WTC11 (cell line): Measurements from ENCODE around the gene HSBP1L1. TPM values are rescaled to one million over a fixed set of nuclear protein-coding genes. Genes with fewer than 3 reads are reported as not detected.

Experiments
- ATAC-seq: fragments of 200-7000 bp; cut with Tn5 transposase; 2 replicates; pipeline ENCODE4 v1.10.0; 2021; ENCODE audit warnings: mild to moderate bottlenecking, moderate library complexity
- CTCF ChIA-PET: fragments of 300-600 bp; sonication (Branson Sonifier 250); formaldehyde crosslinking; loops from one replicate; lab custom pipeline; 2021; ENCODE audit warnings: antibody characterized with exemption; lab: Charles Lee
- POLR2A ChIA-PET: fragments of 350-600 bp; sonication (Branson Sonifier 250); formaldehyde crosslinking; loops from one replicate; lab custom pipeline; 2021; ENCODE audit warnings: antibody characterized with exemption; lab: Charles Lee
- DNase-seq: peaks from one replicate; pipeline ENCODE4 v3.0.0; 2021; ENCODE audit warnings: low spot score
- H3K27ac Mint-ChIP-seq: 2 replicates; pipeline ENCODE4 v1.8.0; 2021; ENCODE audit warnings: mixed read lengths
- H3K27me3 Mint-ChIP-seq: 2 replicates; pipeline ENCODE4 v1.8.0; 2021; ENCODE audit warnings: low read depth, mild to moderate bottlenecking, moderate library complexity, mixed read lengths
- H3K36me3 Mint-ChIP-seq: 2 replicates; pipeline ENCODE4 v1.8.0; 2021; ENCODE audit warnings: mixed read lengths
- H3K4me1 Mint-ChIP-seq: 2 replicates; pipeline ENCODE4 v1.8.0; 2022; ENCODE audit warnings: mixed read lengths
- H3K4me3 Mint-ChIP-seq: 2 replicates; pipeline ENCODE4 v1.8.0; 2021; ENCODE audit warnings: mild to moderate bottlenecking, moderate library complexity, mixed read lengths
- H3K9me3 Mint-ChIP-seq: 2 replicates; pipeline ENCODE4 v1.8.0; 2021; ENCODE audit warnings: mixed read lengths
- ESRRA ChIP-seq: sonication (generic); formaldehyde crosslinking; IDR thresholded peaks from 2 replicates; pipeline ENCODE4 v1.8.1; 2022; ENCODE audit warnings: mild to moderate bottlenecking, missing genetic modification reagents, borderline replicate concordance
- FOXP1 ChIP-seq: sonication (generic); formaldehyde crosslinking; IDR thresholded peaks from 2 replicates; pipeline ENCODE4 v1.8.0; 2022; ENCODE audit warnings: missing genetic modification reagents, mild to moderate bottlenecking, moderate library complexity, borderline replicate concordance
- GABPB1 ChIP-seq: sonication (generic); formaldehyde crosslinking; IDR thresholded peaks from 2 replicates; pipeline ENCODE4 v1.8.1; 2023; ENCODE audit warnings: mild to moderate bottlenecking, missing genetic modification reagents
- IRF1 ChIP-seq: sonication (generic); formaldehyde crosslinking; IDR thresholded peaks from 2 replicates; pipeline ENCODE4 v1.8.0; 2023; ENCODE audit warnings: missing genetic modification reagents
- JUN ChIP-seq: sonication (generic); formaldehyde crosslinking; IDR thresholded peaks from 2 replicates; pipeline ENCODE4 v1.8.0; 2023; ENCODE audit warnings: mild to moderate bottlenecking, missing genetic modification reagents
- PRRX2 ChIP-seq: fragments of 250-450 bp; sonication (Bioruptor Pico); IDR thresholded peaks from 2 replicates; pipeline ENCODE4 v1.8.0; 2021; ENCODE audit warnings: mild to moderate bottlenecking
- RELA ChIP-seq: sonication (generic); formaldehyde crosslinking; IDR thresholded peaks from 2 replicates; pipeline ENCODE4 v1.8.1; 2022; ENCODE audit warnings: missing genetic modification reagents, mild to moderate bottlenecking, borderline replicate concordance
- SMAD4 ChIP-seq: sonication (generic); formaldehyde crosslinking; IDR thresholded peaks from 2 replicates; pipeline ENCODE4 v1.8.0; 2022; ENCODE audit warnings: mild to moderate bottlenecking, missing genetic modification reagents
- SP1 ChIP-seq: sonication (generic); formaldehyde crosslinking; conservative IDR thresholded peaks from 2 replicates; pipeline ENCODE4 v1.8.1; 2022; ENCODE audit warnings: missing genetic modification reagents
- TEAD1 ChIP-seq: sonication (generic); formaldehyde crosslinking; IDR thresholded peaks from 2 replicates; pipeline ENCODE4 v1.8.0; 2022; ENCODE audit warnings: mild to moderate bottlenecking, missing genetic modification reagents
- ZBTB21 ChIP-seq: sonication (generic); formaldehyde crosslinking; IDR thresholded peaks from 2 replicates; pipeline ENCODE4 v1.8.1; 2023; ENCODE audit warnings: mild to moderate bottlenecking, missing genetic modification reagents, borderline replicate concordance
- ZBTB43 ChIP-seq: sonication (generic); formaldehyde crosslinking; IDR thresholded peaks from 2 replicates; pipeline ENCODE4 v1.8.1; 2023; ENCODE audit warnings: mild to moderate bottlenecking, missing genetic modification reagents
- ZNF138 ChIP-seq: sonication (generic); formaldehyde crosslinking; conservative IDR thresholded peaks from 2 replicates; pipeline ENCODE4 v1.8.1; 2022; ENCODE audit warnings: mild to moderate bottlenecking, moderate library complexity, missing genetic modification reagents
- ZNF317 ChIP-seq: sonication (generic); formaldehyde crosslinking; IDR thresholded peaks from 2 replicates; pipeline ENCODE4 v1.8.1; 2023; ENCODE audit warnings: low read depth, mild to moderate bottlenecking, moderate library complexity, missing genetic modification reagents, borderline replicate concordance
- total RNA-seq: library from RNA; stranded (reverse); gene quantifications from 3 replicates; pipeline ENCODE4 v1.2.3, GENCODE V29; 2021
- TF ChIP-seq, protein P1 (sequence below): sonication (generic); formaldehyde crosslinking; IDR thresholded peaks from 2 replicates; pipeline ENCODE4 v1.8.1; 2023; ENCODE audit warnings: mild to moderate bottlenecking, missing genetic modification reagents, moderate library complexity
- TF ChIP-seq, protein P2 (sequence below): fragments of 250-450 bp; sonication (Bioruptor Pico); IDR thresholded peaks from 2 replicates; pipeline ENCODE4 v1.9.0; 2021; ENCODE audit warnings: mild to moderate bottlenecking

The HSBP1L1 gene
- total RNA-seq, 1 experiment from 2014 or later = 1.4 TPM

DNA sequence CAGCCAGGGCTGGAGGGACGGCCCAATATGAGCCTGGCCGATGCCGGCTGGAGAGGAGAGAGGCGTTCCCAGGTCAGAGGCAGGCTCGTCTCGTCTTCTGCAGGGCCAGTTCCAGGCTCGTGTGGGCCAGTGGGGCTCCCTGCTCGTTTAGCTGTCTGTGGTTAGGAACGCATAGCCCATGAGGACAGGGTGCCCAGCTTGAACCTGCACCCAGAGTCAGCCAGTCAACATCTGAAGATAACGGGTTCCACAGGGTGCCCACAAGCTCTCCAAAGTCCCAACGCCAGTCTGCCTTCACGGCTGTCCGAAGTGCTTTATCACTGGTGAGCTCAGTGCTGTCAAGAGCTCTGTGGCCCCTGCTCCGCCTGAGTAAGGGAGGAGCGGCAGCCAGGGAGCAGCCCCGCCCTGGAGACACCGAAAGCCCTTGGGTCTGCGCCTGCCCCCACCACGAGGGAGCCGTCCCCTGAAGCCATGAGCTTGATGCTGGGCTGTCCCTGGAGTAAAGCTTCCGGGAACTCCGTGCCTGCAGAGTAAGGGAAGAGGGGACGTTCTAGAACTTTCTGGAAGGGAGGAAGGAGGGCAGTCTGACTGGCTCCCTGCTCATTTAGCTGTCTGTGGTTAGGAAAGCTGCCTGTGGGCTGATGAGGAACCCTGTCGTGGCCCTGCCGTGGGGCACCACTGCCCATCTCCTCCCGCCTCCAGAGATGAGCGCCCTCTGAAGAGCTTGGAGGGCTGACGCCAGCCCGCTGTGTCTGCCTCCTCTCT is 2.7 kb upstream of the HSBP1L1 start (continued):
- TF ChIP-seq, protein P1, sequence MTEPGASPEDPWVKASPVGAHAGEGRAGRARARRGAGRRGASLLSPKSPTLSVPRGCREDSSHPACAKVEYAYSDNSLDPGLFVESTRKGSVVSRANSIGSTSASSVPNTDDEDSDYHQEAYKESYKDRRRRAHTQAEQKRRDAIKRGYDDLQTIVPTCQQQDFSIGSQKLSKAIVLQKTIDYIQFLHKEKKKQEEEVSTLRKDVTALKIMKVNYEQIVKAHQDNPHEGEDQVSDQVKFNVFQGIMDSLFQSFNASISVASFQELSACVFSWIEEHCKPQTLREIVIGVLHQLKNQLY = no peak
- TF ChIP-seq SP1 (CRISPR knock-in tag) = no peak

DNA sequence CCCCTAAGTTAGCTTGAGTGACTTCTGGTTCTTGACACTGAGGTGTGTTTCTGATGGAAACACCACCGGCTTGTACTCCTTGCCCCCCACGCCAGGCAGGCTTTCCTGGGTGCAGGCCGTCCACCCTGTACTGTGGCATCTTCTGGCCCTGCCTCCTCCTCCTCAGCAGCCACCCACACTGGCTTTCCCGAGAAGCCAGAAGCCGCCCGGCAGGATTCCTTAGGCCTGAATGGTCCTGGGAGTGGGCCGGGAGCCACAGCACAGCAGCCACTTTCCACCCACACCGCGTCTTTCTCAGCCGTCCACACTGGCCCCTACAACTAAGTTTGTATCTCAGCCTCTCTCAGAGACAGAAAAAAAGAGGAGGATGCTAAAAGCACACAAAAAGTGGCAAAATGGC is 2.1 kb upstream of the HSBP1L1 start:
- ATAC-seq = no peak
- CTCF ChIA-PET = interaction anchor here (0.8 to 1.6 kb wide), 3 partner anchors 9 to 105 kb away, joined by 4 to 7 read pairs (median 5); no protein-coding TSS in a partner anchor
- H3K9me3 Mint-ChIP-seq = no peaks in the 10 kb centered on the region
- H3K27ac Mint-ChIP-seq = no peak overlapping the region
- peaks cover 74% of the 10 kb centered on the region for H3K27me3 Mint-ChIP-seq
- H3K36me3 Mint-ChIP-seq = no peaks in the 10 kb centered on the region
- DNase-seq = no peak
- H3K4me1 Mint-ChIP-seq = peaks cover 38% of the 10 kb centered on the region
- no peak overlapping the region for H3K4me3 Mint-ChIP-seq
- no peak for TF ChIP-seq JUN
- TF ChIP-seq ESRRA = no peak
- TF ChIP-seq RELA (CRISPR knock-in tag) = no peak
- TF ChIP-seq FOXP1 (CRISPR knock-in tag) = no peak
- no peak for TF ChIP-seq ZBTB21
- TF ChIP-seq ZBTB43 (CRISPR knock-in tag) = no peak
- TF ChIP-seq SMAD4 (CRISPR knock-in tag) = no peak
- no peak for TF ChIP-seq TEAD1 (CRISPR knock-in tag)
- TF ChIP-seq IRF1 (CRISPR knock-in tag) = no peak
- no peak for TF ChIP-seq GABPB1 (CRISPR knock-in tag)
- no peak for TF ChIP-seq ZNF317 (CRISPR knock-in tag)
- TF ChIP-seq, all 79 proteins: peak for 0
- POLR2A ChIA-PET = no interaction called here

DNA sequence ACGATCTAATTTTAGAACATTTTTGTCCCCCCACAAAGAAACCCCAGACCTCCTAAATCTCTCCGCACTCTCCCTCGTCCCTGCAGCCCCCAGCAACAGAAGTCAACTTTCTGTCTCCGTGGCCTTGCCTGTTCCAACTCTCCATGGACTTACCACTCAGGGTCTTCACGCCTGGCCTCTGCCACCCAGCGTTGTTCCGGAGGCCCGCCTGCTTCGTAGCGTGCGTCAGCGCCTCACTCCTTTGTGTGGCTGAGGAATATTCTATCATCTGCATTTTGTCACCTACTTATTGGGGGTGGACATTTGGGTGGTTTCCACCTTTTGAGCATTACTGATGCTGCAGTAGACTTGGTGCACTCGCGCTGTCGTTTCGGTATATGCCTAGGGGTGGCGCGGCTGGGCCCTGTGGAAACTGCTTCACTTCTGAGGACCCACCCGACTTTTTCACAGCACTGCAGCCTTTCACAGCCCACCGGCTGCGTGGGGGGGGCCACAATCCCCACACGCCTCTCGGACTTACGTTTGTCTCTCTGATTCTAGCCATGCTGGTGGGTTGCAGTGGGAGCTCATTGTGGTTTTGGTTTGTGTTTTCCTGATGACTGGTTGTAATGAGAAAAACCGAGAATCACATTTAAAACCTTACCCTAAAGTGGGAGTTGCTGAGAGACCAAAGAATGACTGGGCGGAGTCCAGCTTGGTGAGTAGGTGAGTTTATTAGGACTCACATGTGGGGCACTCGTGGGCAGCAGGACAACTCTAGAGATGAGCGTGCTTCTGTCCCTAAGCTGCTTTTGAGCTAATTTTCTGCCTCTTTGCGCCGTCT is 1.4 kb upstream of the HSBP1L1 start:
- ChIA-PET POLR2A (interaction anchor here (1.0 to 1.1 kb wide), 3 partner anchors 16 to 185 kb away, joined by 3 read pairs; no protein-coding TSS in a partner anchor), CTCF (interaction anchor here (1.2 kb wide), 1 partner anchor 10 kb away, joined by 3 read pairs; no protein-coding TSS in a partner anchor)
- DNase-seq = no peak
- H3K27ac Mint-ChIP-seq = no peak overlapping the region
- H3K4me1 Mint-ChIP-seq = peaks cover 38% of the 10 kb centered on the region
- no peaks in the 10 kb centered on the region for H3K36me3 Mint-ChIP-seq
- no peaks in the 10 kb centered on the region for H3K9me3 Mint-ChIP-seq
- TF ChIP-seq, protein P2, sequence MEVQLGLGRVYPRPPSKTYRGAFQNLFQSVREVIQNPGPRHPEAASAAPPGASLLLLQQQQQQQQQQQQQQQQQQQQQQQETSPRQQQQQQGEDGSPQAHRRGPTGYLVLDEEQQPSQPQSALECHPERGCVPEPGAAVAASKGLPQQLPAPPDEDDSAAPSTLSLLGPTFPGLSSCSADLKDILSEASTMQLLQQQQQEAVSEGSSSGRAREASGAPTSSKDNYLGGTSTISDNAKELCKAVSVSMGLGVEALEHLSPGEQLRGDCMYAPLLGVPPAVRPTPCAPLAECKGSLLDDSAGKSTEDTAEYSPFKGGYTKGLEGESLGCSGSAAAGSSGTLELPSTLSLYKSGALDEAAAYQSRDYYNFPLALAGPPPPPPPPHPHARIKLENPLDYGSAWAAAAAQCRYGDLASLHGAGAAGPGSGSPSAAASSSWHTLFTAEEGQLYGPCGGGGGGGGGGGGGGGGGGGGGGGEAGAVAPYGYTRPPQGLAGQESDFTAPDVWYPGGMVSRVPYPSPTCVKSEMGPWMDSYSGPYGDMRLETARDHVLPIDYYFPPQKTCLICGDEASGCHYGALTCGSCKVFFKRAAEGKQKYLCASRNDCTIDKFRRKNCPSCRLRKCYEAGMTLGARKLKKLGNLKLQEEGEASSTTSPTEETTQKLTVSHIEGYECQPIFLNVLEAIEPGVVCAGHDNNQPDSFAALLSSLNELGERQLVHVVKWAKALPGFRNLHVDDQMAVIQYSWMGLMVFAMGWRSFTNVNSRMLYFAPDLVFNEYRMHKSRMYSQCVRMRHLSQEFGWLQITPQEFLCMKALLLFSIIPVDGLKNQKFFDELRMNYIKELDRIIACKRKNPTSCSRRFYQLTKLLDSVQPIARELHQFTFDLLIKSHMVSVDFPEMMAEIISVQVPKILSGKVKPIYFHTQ (CRISPR knock-in tag) = no peak
- TF ChIP-seq ZNF138 (CRISPR knock-in tag) (no peak), PRRX2 (no peak)
- TF ChIP-seq, all 79 proteins: peak for 0
- Mint-ChIP-seq H3K27me3 (peaks cover 69% of the 10 kb centered on the region), H3K4me3 (no peak overlapping the region)
- no peak for ATAC-seq
